ENCODE results near the gene DCAF12L1. TPM values are rescaled to one million over a fixed set of nuclear protein-coding genes. Genes with fewer than 3 reads are reported as not detected.

DCAF12L1 gene

Small RNAs within 50 kb of the gene (small RNA-seq; reads per million reads assigned to genes)
- not detected for gene Z69908.1 (ENCODE audit: insufficient read depth)
